ENCODE measurements around the gene CYTH4.

The CYTH4 gene

GRCh38 chr22:37301144-37301830, 19.0 kb downstream of the CYTH4 start:
- H3K4me3 ChIP-seq (ENCODE audit: control insufficient read depth in 1 of 7, extremely low read depth in 1 of 7, insufficient read depth in 4 of 7, low read depth in 2 of 7, low read length in 6 of 7), result peak overlapping the region in 1 of 7 experiments; percentile 31
- 67% methylated on average over 2 of the region's 6 CpGs for WGBS (ENCODE audit: insufficient coverage)
- H3K27ac ChIP-seq (ENCODE audit: insufficient read depth in 1 of 2, low read depth in 1 of 2, low read length in 2 of 2, poor library complexity in 1 of 2, severe bottlenecking in 2 of 2), result peak overlapping the region; percentile 18 to 36
- no peaks in the 10 kb centered on the region for H3K9me3 ChIP-seq (ENCODE audit: control extremely low read depth in 1 of 5, control insufficient read depth in 4 of 5, insufficient read depth in 2 of 5, low read depth in 1 of 5, low read length in 4 of 5)
- no peaks in the 10 kb centered on the region for H3K27me3 ChIP-seq (replicated peaks in 2 of 5; ENCODE audit: control insufficient read depth in 4 of 5, insufficient read depth in 5 of 5, low read length in 4 of 5)
- DNase-seq, result peak in 2 of 3 donors; percentile 55 to 62
- peaks cover 2 to 51% (median 23%) of the 10 kb centered on the region in 4 experiments for H3K36me3 ChIP-seq (ENCODE audit: control insufficient read depth in 4 of 4, insufficient read depth in 4 of 4, low read length in 3 of 4)
- CTCF ChIA-PET, result interaction anchor here (1.1 to 5.7 kb wide), 5 partner anchors 9 to 34 kb away, joined by 3 to 25 read pairs (median 4); no protein-coding TSS in a partner anchor
- POLR2A ChIA-PET, result interaction anchor here (0.8 to 1.0 kb wide), 2 partner anchors 23 to 59 kb away, joined by 3 read pairs; no protein-coding TSS in a partner anchor
- H3K4me1 ChIP-seq (ENCODE audit: control extremely low read depth in 1 of 4, control insufficient read depth in 4 of 4, insufficient read depth in 4 of 4, low read length in 3 of 4), result peaks cover 24 to 97% (median 88%) of the 10 kb centered on the region in 4 experiments

- peak overlapping the region in 1 of 2 experiments; percentile 46 for H3K27ac ChIP-seq (ENCODE audit: insufficient read depth in 1 of 2, low read depth in 1 of 2, low read length in 2 of 2, poor library complexity in 1 of 2, severe bottlenecking in 2 of 2)
- POLR2A ChIA-PET, result no interaction called here
Measured at GRCh38 chr22:37302674-37303555, 20.6 kb downstream of the CYTH4 start.

GRCh38 chr22:37303821-37304274, 21.5 kb downstream of the CYTH4 start:
- peaks cover under 1 to 30% (median 17%) of the 10 kb centered on the region in 4 experiments for H3K36me3 ChIP-seq (ENCODE audit: control insufficient read depth in 4 of 4, insufficient read depth in 4 of 4, low read length in 3 of 4)
- H3K9me3 ChIP-seq (ENCODE audit: control extremely low read depth in 1 of 5, control insufficient read depth in 4 of 5, insufficient read depth in 2 of 5, low read depth in 1 of 5, low read length in 4 of 5), result no peaks in the 10 kb centered on the region
- peak in 2 of 3 donors; percentile 85 to 87 for DNase-seq
- peaks cover 29 to 98% (median 96%) of the 10 kb centered on the region in 4 experiments for H3K4me1 ChIP-seq (ENCODE audit: control extremely low read depth in 1 of 4, control insufficient read depth in 4 of 4, insufficient read depth in 4 of 4, low read length in 3 of 4)
- H3K27ac ChIP-seq (ENCODE audit: insufficient read depth in 1 of 2, low read depth in 1 of 2, low read length in 2 of 2, poor library complexity in 1 of 2, severe bottlenecking in 2 of 2), result peak overlapping the region in 1 of 2 experiments; percentile 46
- ChIA-PET POLR2A (interaction anchor here (1.0 kb wide), 1 partner anchor 19 kb away, joined by 4 read pairs; no protein-coding TSS in a partner anchor), CTCF (interaction anchor here (0.7 to 2.0 kb wide), 4 partner anchors 17 to 39 kb away, joined by 3 to 10 read pairs (median 6); no protein-coding TSS in a partner anchor)
- H3K27me3 ChIP-seq (replicated peaks in 2 of 5; ENCODE audit: control insufficient read depth in 4 of 5, insufficient read depth in 5 of 5, low read length in 4 of 5), result no peaks in the 10 kb centered on the region
- 75% methylated on average over 6 of the region's 9 CpGs for WGBS (ENCODE audit: insufficient coverage)
- no peak overlapping the region for H3K4me3 ChIP-seq (ENCODE audit: control insufficient read depth in 1 of 7, extremely low read depth in 1 of 7, insufficient read depth in 4 of 7, low read depth in 2 of 7, low read length in 6 of 7)

More at GRCh38 chr22:37302674-37303555, 20.6 kb downstream of the CYTH4 start:
- H3K9me3 ChIP-seq (ENCODE audit: control extremely low read depth in 1 of 5, control insufficient read depth in 4 of 5, insufficient read depth in 2 of 5, low read depth in 1 of 5, low read length in 4 of 5), result no peaks in the 10 kb centered on the region
- peaks cover 2 to 36% (median 17%) of the 10 kb centered on the region in 4 experiments for H3K36me3 ChIP-seq (ENCODE audit: control insufficient read depth in 4 of 4, insufficient read depth in 4 of 4, low read length in 3 of 4)
- WGBS (ENCODE audit: insufficient coverage), result 96% methylated on average over 28 of the region's 31 CpGs
- peaks cover 27 to 98% (median 96%) of the 10 kb centered on the region in 4 experiments for H3K4me1 ChIP-seq (ENCODE audit: control extremely low read depth in 1 of 4, control insufficient read depth in 4 of 4, insufficient read depth in 4 of 4, low read length in 3 of 4)
- H3K27me3 ChIP-seq (replicated peaks in 2 of 5; ENCODE audit: control insufficient read depth in 4 of 5, insufficient read depth in 5 of 5, low read length in 4 of 5), result no peaks in the 10 kb centered on the region
- DNase-seq, result no peak
- CTCF ChIA-PET, result interaction anchor here (1.6 to 2.0 kb wide), 2 partner anchors 16 to 30 kb away, joined by 6 to 10 read pairs; no protein-coding TSS in a partner anchor
- no peak overlapping the region for H3K4me3 ChIP-seq (ENCODE audit: control insufficient read depth in 1 of 7, extremely low read depth in 1 of 7, insufficient read depth in 4 of 7, low read depth in 2 of 7, low read length in 6 of 7)

GRCh38 chr22:37304595-37305343, 22.5 kb downstream of the CYTH4 start:
- Histone ChIP-seq H3K36me3 (ENCODE audit: control insufficient read depth in 4 of 4, insufficient read depth in 4 of 4, low read length in 3 of 4) (peaks cover 0 to 38% (median 17%) of the 10 kb centered on the region in 4 experiments), H3K4me1 (ENCODE audit: control extremely low read depth in 1 of 4, control insufficient read depth in 4 of 4, insufficient read depth in 4 of 4, low read length in 3 of 4) (peaks cover 24 to 98% (median 96%) of the 10 kb centered on the region in 4 experiments), H3K9me3 (ENCODE audit: control extremely low read depth in 1 of 5, control insufficient read depth in 4 of 5, insufficient read depth in 2 of 5, low read depth in 1 of 5, low read length in 4 of 5) (no peaks in the 10 kb centered on the region), H3K27me3 (replicated peaks in 2 of 5; ENCODE audit: control insufficient read depth in 4 of 5, insufficient read depth in 5 of 5, low read length in 4 of 5) (no peaks in the 10 kb centered on the region), H3K27ac (ENCODE audit: insufficient read depth in 1 of 2, low read depth in 1 of 2, low read length in 2 of 2, poor library complexity in 1 of 2, severe bottlenecking in 2 of 2) (peak overlapping the region; percentile 12 to 46), H3K4me3 (ENCODE audit: control insufficient read depth in 1 of 7, extremely low read depth in 1 of 7, insufficient read depth in 4 of 7, low read depth in 2 of 7, low read length in 6 of 7) (no peak overlapping the region)
- DNase-seq, result no peak
- ChIA-PET CTCF (interaction anchor here (0.6 to 2.0 kb wide), 8 partner anchors 18 to 61 kb away, joined by 3 to 10 read pairs (median 4); partner anchors contain the start of genes CYTH4 and RAC2), POLR2A (interaction anchor here (0.5 to 1.0 kb wide), 2 partner anchors 20 to 1807 kb away, joined by 4 to 6 read pairs; no protein-coding TSS in a partner anchor)
- 97% methylated on average over 6 of the region's 10 CpGs for WGBS (ENCODE audit: insufficient coverage)

- ChIA-PET POLR2A (interaction anchor here (0.8 to 1.2 kb wide), 2 partner anchors 21 to 65 kb away, joined by 3 read pairs; no protein-coding TSS in a partner anchor), CTCF (interaction anchor here (0.6 to 1.8 kb wide), 6 partner anchors 16 to 257 kb away, joined by 3 to 9 read pairs (median 3); partner anchors contain the start of genes CYTH4 and RAC2)
- Histone ChIP-seq H3K9me3 (ENCODE audit: control extremely low read depth in 1 of 5, control insufficient read depth in 4 of 5, insufficient read depth in 2 of 5, low read depth in 1 of 5, low read length in 4 of 5) (no peaks in the 10 kb centered on the region), H3K27ac (ENCODE audit: insufficient read depth in 1 of 2, low read depth in 1 of 2, low read length in 2 of 2, poor library complexity in 1 of 2, severe bottlenecking in 2 of 2) (peak overlapping the region; percentile 91 to 97), H3K4me1 (ENCODE audit: control extremely low read depth in 1 of 4, control insufficient read depth in 4 of 4, insufficient read depth in 4 of 4, low read length in 3 of 4) (peaks cover 26 to 98% (median 96%) of the 10 kb centered on the region in 4 experiments), H3K36me3 (ENCODE audit: control insufficient read depth in 4 of 4, insufficient read depth in 4 of 4, low read length in 3 of 4) (peaks cover 2 to 49% (median 23%) of the 10 kb centered on the region in 4 experiments), H3K4me3 (ENCODE audit: control insufficient read depth in 1 of 7, extremely low read depth in 1 of 7, insufficient read depth in 4 of 7, low read depth in 2 of 7, low read length in 6 of 7) (no peak overlapping the region), H3K27me3 (replicated peaks in 2 of 5; ENCODE audit: control insufficient read depth in 4 of 5, insufficient read depth in 5 of 5, low read length in 4 of 5) (no peaks in the 10 kb centered on the region)
- WGBS (ENCODE audit: insufficient coverage), result 61% methylated on average over 2 of the region's 2 CpGs
- no peak for DNase-seq
Measured at GRCh38 chr22:37305887-37306286, 23.6 kb downstream of the CYTH4 start.

GRCh38 chr22:37306494-37306829, 24.2 kb downstream of the CYTH4 start:
- peaks cover 2 to 53% (median 26%) of the 10 kb centered on the region in 4 experiments for H3K36me3 ChIP-seq (ENCODE audit: control insufficient read depth in 4 of 4, insufficient read depth in 4 of 4, low read length in 3 of 4)
- no peaks in the 10 kb centered on the region for H3K27me3 ChIP-seq (replicated peaks in 2 of 5; ENCODE audit: control insufficient read depth in 4 of 5, insufficient read depth in 5 of 5, low read length in 4 of 5)
- CTCF ChIA-PET, result interaction anchor here (0.6 to 1.8 kb wide), 4 partner anchors 17 to 257 kb away, joined by 3 to 9 read pairs (median 3); partner anchors contain the start of gene CYTH4
- H3K4me1 ChIP-seq (ENCODE audit: control extremely low read depth in 1 of 4, control insufficient read depth in 4 of 4, insufficient read depth in 4 of 4, low read length in 3 of 4), result peaks cover 26 to 98% (median 96%) of the 10 kb centered on the region in 4 experiments
- H3K9me3 ChIP-seq (ENCODE audit: control extremely low read depth in 1 of 5, control insufficient read depth in 4 of 5, insufficient read depth in 2 of 5, low read depth in 1 of 5, low read length in 4 of 5), result no peaks in the 10 kb centered on the region
- POLR2A ChIA-PET, result interaction anchor here (0.8 to 1.2 kb wide), 3 partner anchors 37 to 180 kb away, joined by 3 to 4 read pairs (median 3); partner anchors contain the start of gene MFNG
- H3K4me3 ChIP-seq (ENCODE audit: control insufficient read depth in 1 of 7, extremely low read depth in 1 of 7, insufficient read depth in 4 of 7, low read depth in 2 of 7, low read length in 6 of 7), result peak overlapping the region in 2 of 7 experiments; percentile 11 to 29
- H3K27ac ChIP-seq (ENCODE audit: insufficient read depth in 1 of 2, low read depth in 1 of 2, low read length in 2 of 2, poor library complexity in 1 of 2, severe bottlenecking in 2 of 2), result peak overlapping the region; percentile 91 to 97
- no peak for DNase-seq
- 47% methylated on average over 4 of the region's 6 CpGs for WGBS (ENCODE audit: insufficient coverage)
